C1 segment of cervical spinal cord (tissue), 14 donors: Measurements from ENCODE around the gene CER1.

Source experiments
- DNase-seq, 14 donors: peaks; one replicate each; lab custom pipeline; 2025; lab: John Stamatoyannopoulos, UW

Gene CER1, protein sequence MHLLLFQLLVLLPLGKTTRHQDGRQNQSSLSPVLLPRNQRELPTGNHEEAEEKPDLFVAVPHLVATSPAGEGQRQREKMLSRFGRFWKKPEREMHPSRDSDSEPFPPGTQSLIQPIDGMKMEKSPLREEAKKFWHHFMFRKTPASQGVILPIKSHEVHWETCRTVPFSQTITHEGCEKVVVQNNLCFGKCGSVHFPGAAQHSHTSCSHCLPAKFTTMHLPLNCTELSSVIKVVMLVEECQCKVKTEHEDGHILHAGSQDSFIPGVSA

DNA sequence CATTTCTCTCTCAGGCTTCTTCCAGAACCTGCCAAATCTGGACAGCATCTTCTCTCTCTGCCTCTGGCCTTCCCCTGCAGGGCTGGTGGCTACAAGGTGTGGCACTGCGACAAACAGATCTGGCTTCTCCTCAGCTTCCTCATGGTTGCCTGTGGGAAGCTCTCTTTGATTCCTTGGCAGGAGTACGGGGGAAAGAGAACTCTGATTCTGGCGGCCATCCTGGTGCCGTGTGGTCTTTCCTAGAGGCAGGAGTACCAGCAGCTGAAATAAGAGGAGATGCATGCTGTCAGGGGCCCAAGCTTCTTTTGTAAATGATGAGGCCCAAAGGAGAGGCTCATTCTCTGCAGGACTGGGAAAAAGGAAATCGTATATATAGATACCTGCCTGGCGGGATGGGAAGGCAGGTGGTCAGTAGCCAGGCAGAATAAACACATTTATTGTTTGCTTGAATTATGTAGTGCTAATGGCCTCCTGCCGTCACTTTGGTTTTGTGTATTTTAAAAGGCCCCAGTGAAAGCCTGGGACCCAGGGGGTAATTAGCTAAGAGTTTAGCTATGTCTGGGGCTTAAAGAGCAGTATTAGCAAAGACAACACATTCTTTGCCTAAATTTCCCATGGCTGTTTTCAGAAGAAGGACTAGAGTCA is at the start of gene CER1:
Gene CER1, minus strand, starts transcription at position 343 of the 645 bp plus-strand sequence. Its CDS starts 61 bp downstream, at position 282.
- DNase-seq, result peak in 1 of 14 donors; percentile 53

DNA sequence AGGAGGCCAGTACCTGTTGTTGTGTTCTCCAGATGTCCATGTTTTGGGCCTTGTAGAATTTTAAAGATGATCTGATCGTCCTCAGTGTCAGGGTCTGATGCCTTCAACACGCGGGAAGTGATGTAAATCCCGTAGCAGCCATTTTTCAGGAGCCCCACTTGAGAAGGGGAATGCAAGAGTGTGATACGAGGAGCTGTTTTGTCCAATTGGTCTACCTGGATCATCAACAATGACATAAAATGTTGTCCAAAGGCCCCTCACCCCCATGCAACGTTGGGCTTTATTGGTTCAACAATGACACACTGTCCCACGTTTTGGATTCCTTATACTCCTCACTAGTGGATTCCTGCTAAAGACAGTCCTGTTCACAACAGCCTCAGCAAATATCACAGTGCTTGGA is 48.1 kb upstream of the CER1 start:
- no peak for DNase-seq

DNA sequence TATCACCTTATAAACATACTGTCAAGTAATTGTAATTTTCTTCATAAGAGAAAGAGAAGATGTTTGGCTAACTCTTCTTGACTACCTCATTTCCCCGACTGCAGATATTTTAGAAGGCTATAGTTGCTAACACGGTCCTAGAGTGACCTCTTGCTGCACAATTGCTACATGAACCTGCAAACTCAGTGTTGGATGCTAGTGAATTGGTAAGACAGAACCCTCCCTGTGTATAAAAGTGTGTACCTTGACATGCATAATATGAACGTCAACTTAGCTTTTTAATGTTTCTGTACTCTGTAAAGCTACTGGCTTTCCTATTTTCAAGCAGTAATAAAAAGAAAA is 46.7 kb upstream of the CER1 start:
- DNase-seq, result peak in 1 of 14 donors; percentile 57

DNA sequence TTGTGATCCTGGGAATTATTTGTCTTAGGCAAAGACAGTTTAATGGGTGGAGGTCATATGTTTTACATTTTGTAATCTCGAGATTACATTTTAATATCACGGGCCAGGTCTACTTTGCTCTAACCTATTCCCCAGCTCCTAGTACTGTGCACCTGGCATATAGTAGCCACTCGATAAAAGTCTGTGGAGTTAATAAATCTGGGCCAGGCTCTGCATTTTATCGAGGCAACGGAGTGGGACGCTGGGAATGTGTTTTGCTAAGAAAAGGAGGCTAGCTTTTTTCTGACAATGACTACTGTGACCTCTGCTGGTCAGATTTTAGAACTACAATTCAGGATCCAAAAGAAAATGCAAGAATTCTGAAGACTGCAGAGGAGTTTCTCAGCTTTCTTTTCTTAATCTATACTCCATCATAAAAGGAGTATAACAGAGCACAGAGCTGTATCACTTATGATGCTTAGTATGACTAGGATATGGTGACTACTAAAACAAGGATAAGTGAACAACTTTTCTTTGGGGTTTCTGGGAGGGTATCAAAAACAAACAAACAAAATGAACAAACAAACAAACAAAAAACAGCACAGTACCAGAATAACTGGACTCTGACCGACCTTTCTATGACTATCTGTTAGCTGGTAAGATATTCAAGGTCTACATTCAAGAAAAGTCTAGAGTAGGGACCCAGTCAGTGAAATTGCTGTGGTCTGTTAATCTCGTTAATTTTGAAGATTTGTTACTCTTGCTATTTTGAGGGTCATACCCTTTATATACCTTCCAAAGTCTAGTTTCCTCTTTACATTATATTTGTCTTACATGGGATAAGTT is 46.1 kb upstream of the CER1 start:
- peak in 2 of 14 donors; percentile 23 to 51 for DNase-seq

DNA sequence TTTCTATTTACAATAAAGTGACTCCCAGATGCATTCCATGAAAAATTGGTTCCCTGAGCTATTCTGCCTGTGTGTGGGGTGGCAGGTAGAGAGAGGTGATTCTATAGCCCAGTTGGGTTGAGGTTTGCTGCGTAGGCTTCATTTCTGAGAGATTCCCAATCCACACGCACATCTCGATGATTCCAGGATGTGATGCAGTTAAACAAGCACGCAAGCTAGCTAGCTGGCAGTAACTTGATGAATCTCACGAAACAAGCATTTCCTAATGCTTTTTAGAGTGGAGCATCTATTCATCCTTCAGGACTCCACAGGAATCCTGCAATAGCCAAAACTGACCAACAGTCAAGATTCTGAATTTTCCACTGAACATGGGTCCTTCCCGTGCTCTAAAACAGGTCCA is 43.8 kb upstream of the CER1 start:
- no peak for DNase-seq

DNA sequence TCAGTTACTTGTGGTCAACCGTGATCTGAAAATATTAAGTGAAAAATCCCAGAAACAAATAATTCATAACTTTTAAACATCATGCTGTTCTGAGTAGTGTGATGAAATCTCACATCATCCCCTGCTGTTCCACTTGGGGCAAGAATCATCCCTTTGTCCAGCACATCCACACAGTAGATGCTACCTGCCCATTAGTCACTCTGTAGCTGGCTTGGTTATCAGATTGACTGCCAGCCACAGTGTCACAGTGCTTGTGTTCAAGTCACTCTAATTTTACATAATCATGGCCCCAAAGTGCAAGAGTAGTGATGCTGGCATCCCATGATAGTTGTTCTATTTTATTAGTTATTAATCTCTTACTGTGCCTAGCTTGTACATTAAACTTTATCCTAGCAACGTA is 39.1 kb upstream of the CER1 start:
- no peak for DNase-seq

DNA sequence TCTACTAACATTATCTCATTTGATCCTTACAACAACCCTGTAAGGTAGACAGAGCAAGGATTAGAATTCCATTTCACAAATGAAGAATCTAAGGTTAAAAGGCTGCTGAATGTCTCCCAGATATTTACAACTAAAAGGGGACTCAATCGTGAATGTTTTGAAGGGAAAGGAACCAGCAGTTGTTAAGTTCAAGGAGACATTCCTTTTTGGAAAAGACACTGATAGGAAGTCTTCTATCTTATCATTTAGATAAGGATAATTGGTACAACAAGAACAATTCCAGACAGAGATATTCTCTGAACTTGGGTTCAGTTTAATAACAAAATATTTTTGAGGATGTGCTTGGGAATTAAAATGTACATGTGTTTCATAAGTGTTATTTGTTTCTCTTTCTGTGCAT is 37.5 kb upstream of the CER1 start:
- DNase-seq, result no peak

DNA sequence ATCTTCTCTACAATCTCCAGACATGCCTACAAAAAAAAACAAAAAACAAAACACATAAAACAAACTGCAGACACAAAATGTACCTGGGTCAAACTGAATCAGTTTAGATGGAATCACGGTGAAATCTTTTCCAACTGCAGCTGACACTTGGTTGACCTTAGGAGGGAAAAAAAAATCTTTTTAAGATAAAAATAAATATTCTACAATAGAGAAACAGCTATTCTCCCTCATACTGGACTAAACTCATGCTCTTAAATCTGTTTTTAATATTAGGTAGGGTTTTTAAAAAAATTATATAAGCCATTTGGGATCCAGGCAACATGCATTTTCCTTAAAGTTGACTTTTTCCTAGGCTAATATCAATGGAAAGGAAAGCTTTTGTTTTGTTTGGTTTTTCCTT is 33.8 kb upstream of the CER1 start:
- no peak for DNase-seq

DNA sequence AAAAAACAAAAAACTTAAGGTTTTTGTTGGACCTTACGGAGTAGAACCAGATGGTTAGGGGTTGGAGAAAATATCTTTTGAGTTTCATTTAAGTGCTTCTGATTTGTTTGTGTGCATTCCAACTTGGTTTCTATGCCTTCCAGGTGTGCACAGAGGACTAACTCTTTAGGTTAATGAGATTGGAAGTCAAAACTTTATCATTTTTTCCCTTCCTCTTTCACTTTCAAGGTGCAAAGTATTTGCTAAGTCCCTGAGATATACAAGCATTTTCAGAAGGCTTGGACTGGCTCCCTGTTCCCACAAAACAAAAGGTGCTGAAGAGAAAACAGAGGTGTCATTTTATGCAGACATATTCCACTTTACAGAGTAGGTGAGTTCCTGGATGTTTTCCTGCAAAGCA is 30.3 kb upstream of the CER1 start:
- no peak for DNase-seq

DNA sequence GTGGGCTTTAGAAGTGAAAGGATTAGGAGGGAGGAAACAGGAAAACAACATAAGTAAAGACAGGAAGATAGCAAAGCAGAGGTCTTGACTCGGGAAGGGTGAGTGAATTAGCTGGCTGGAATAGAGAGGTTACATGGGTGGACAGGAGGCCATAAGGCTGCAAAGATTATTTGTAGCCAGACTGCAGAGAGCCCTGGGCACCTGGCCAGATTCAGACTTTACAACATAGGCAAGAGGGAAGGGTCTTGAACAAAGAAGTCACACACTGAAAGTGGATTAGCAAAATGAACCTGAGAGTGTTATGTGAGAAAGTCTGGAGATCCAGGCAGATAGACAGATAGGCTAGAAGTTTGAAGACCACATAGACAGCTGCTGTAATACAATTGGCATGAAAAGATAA is 29.7 kb upstream of the CER1 start:
- DNase-seq, result no peak

DNA sequence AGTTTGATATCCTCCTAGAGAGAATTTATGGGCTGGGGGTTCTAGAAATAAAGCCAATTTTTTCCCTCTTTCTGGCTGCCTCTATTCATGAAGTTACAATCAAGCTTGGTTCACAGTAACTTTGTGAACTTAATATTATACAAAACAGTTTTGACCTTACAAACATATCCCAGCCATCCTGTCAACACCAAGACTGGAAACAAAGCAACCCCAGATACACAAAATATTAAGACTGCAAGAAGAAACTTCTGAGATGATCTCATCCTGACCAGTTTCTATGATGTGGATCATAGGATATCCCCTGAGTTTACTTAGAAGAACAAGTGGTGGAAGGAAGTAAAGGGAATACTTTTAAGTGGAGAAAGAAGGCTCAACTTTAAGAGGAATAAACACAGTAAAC is 28.3 kb upstream of the CER1 start:
- no peak for DNase-seq

DNA sequence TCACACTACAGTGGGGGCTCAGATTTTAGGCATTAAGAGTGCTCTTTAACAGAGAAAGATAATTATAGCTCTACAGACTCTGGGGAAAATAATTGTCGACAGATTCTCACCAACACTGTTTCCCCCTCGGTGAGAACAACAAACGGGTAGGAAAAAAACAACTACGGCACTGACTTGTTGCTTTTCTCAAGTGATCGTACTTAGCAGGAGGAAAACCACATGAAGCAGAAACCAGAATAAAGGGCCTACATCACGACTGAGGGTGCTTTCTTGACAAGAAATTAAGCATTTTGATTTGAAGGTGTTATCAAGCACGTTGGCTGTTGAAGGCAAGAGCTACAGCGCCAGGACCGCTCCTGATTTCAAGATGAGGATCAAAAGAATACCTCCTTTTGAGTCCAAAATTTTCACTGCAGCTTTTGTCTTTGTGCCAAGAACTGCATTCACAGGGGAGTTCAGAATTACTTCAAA is 27.2 kb upstream of the CER1 start:
- peak in 1 of 14 donors; percentile 52 for DNase-seq

DNA sequence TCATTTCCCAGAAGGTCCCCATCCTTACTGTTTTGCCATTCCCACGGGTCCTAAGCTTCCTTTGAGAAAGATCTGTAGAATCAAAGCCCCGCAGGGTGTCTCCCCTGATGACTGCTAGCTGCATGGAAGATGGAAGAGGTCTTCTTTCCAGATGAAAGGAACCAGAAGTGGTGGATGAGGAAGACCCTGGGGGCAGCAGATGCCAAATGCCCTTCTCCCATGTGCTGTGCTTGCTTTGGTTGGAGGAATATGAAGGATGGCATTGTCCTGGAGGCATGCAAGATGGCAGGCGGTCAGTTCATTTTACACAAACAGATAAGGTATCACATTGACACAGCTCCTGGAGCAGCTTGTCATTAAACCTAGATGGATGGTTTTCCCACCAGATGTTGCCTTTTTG is 25.8 kb upstream of the CER1 start:
- no peak for DNase-seq

DNA sequence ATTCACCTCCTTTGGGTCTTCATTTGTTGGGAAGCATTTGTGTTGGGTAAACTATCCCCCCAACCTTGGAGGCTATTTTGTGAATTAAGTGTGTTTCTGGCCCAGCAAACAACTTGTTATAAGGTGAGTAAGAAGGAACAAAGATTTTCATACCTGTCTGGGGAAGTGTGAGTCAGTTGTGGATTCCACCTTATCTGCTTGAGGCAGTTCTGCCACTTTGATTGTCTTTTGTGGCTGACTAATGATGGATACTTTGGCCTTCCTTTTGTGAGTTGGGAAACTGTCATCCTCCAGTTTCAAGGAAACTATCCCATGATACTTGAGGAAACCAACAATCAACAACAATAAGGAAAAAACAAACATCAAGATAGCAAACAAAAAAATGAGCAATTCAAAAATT is 24.6 kb upstream of the CER1 start:
- no peak for DNase-seq

DNA sequence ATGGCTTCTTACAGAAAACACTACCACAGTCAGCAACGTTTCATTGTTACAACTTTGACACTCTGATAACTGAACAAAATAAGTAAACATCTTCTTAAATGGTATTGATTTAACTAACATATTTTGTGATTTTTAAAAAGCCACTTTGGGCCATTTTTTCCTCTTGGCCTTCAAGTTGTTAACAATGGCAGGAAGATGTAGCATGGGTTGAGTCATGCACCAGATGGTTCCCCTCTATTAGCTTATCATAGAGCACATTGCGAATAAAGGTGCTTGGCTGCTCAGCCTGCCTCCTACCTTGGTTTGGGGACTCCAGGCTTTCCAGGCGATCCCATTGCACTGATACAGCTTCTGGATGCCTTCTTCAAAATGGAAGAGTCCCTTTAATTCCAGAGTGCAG is 24.1 kb upstream of the CER1 start:
- DNase-seq, result no peak

DNA sequence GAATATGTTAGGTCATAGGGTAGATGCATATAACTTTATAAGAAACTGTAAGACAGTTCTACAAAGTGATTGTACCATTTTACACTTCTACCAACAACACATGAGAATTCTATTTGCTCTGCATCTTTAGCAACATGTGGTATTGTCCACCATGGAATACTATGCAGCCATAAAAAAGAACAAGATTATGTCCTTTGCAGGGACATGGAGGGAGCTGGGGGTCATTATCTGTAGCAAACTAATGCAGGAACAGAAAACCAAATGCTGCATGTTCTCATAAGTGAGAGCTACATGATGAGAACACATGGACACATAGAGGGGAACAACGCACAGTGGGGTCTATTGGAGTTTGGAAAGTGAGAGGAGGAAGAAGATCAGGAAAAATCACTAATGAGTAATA is 22.2 kb upstream of the CER1 start:
- no peak for DNase-seq

DNA sequence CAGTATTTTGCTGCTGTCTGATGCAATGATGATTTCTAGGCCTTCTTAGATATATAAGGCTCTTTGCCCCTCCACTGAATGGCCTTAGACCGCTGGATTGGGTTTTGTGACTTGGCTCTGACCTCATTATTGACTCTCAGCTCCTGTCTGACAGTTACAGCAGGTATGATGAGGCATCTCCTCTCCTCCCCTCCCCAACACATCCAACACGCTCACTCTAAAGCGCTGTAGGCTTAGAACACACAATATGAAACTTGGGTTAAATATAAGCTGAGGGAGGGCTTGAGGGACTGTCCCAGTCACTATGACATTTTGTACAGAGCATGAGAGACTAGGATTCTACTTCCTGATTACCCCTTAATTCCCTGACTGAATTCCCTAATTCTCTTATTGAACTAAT is 18.8 kb upstream of the CER1 start:
- DNase-seq, result no peak

DNA sequence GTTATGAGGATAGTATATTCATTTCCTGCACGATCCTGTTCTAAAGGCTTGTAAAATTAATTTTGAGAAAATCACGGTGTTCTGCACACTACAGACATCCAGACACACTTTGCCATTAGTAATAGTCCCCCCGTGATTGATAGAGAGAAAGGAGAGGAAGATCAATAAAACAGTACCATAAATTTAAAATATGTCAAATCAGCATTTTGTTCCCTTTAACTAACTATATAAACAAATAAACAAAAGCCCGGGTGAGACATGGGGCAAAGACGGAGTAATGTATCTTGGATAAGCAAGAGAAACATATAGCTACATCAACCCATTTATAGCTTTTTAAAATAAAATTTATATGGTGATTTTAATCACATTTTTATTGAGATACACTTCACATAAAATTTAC is 10.6 kb upstream of the CER1 start:
- DNase-seq, result no peak

DNA sequence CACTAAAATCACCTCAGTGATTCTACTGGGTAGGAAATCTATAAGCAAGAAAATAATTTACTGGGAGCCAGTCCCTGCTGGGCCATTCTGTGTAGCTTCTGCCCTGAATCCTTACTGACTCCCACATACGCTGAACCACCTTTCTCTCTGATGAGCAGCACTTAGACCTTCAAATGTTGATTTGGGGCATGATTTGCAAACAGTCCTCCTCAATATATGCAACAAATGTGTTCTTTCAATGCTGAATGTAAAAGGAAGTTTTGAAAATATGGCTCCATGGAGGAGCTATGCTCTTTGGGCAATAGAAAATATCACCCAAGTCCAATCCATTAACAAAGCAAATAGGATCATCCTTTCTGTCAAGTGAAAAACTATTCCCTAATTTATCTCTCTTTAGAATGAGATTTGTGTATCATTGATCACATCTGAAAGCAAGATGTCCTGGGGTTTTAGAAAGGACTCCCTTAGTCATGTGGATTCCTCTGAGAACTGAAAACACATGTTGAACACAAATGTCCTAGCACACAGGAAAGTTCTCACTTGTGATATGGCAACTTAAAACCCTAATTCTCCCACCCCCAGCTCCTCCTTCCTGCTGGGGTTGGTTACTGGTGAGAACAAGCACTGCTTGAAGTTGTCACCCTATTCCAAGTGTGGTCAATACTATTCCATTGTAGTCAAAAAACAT is 8.9 kb upstream of the CER1 start:
- no peak for DNase-seq

DNA sequence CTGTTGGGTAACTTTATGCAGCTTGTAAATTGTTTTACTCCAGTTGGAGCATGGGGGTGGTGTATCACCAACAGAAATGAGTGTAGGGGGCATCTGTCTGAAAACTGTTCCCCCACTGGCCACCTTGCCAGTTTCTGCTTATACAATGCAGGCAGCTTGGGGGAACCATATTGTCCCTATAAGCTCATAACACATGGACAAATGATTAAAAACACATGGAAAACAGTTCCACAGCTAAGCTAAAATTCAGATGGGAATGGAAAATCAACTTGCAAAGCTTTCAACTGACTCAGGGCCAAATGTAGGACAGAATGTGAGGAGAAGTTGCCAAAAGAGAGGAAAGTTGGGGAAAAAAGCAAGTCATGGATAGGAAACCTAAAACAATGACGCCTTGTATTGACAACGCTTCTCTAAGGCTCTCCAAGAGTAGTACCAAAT is 7.9 kb upstream of the CER1 start:
- no peak for DNase-seq

DNA sequence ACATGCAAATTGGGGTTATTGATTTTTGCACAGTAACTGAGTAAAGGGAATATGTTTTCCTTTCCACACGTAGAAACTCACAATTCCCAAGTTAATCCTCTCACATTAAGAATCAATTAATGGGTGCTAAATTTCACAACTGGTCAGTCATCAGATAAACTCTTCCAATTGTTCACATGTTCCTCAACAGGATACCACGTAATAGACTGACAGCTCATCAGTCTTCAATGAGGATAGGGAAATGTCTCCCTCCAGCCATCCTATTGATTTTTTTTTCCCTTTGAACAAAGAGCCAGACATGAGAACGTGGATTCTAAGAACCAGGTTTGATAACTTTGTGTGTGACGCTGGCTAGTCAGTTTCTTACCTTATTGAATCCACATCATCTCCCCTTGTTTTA is 768 bp upstream of the CER1 start:
- DNase-seq, result no peak
